Gastroesophageal sphincter (tissue), 4 donors: ENCODE data around the gene CSAG2. TPM values are rescaled to one million over a fixed set of nuclear protein-coding genes. Genes with fewer than 3 reads are reported as not detected.
"Not testable (repeated sequence)": the region's sequence is repeated elsewhere in the genome, so short reads cannot be mapped to it uniquely, and the experiment has no call there.

Experiments
- ATAC-seq: fragments of 150-250 bp; one replicate; pipeline ENCODE4 v1.9.1; 2016; ENCODE audit warnings: mild to moderate bottlenecking, moderate library complexity
- H3K27ac ChIP-seq, 4 donors: fragments of 200-600 bp; sonication (generic) in 3 of 4; 1 replicate in 3 of 4; 2 replicates in 1 of 4; pipeline ENCODE4 v1.5.1; 2016 to 2019
- H3K27me3 ChIP-seq: fragments of 200-600 bp; sonication (generic); one replicate; pipeline ENCODE4 v1.5.1; 2019
- H3K36me3 ChIP-seq, 2 donors: fragments of 200-600 bp; sonication (generic); one replicate each; pipeline ENCODE4 v1.5.1; 2019; ENCODE audit warnings: control low read depth in 1 of 2
- H3K4me1 ChIP-seq, 3 donors: fragments of 200-600 bp; sonication (generic); 1 replicate in 2 of 3; 2 replicates in 1 of 3; pipeline ENCODE4 v1.5.1; 2016 to 2019; ENCODE audit warnings: control low read depth in 2 of 3
- H3K4me3 ChIP-seq, 2 donors: fragments of 200-600 bp; sonication (generic); one replicate each; pipeline ENCODE4 v1.5.1; 2019; ENCODE audit warnings: mild to moderate bottlenecking in 1 of 2, moderate library complexity in 1 of 2
- H3K9me3 ChIP-seq, 3 donors: fragments of 200-600 bp; sonication (generic); one replicate each; pipeline ENCODE4 v1.5.1; 2017 to 2019; ENCODE audit warnings: control low read depth in 2 of 3
- EP300 ChIP-seq: sonication (generic); formaldehyde crosslinking; IDR thresholded peaks from one replicate; pipeline ENCODE4 v1.6.1; 2017; ENCODE audit warnings: antibody characterized with exemption, mild to moderate bottlenecking
- POLR2A ChIP-seq, 2 donors: fragments of 450-650 bp; IDR thresholded peaks; one replicate each; pipeline ENCODE4 v1.6.1; 2017; ENCODE audit warnings: antibody characterized with exemption in 2 of 2, mild to moderate bottlenecking in 2 of 2, moderate library complexity in 1 of 2
- POLR2AphosphoS5 ChIP-seq: sonication (generic); formaldehyde crosslinking; IDR thresholded peaks from one replicate; pipeline ENCODE4 v1.6.1; 2017; ENCODE audit warnings: antibody characterized with exemption
- WGBS, 2 donors: methylation state at CpG; one replicate each; pipeline ENCODE4 v1.1.5; 2018; ENCODE audit warnings: low coverage in 1 of 2; 5-methylcytosine and 5-hydroxymethylcytosine counted together
- total RNA-seq, 4 donors: library from RNA; depleted of rRNA; stranded (reverse); fragments of >200 nt; gene quantifications; one replicate each; pipeline ENCODE4 v1.1.0, GENCODE V29; 2016
- TF ChIP-seq, protein P1 (sequence below), 4 experiments: fragments of 200-600 bp in 2 of 4; fragments of 450-650 bp in 2 of 4; sonication (generic) in 1 of 4; IDR thresholded peaks; one replicate each; pipeline ENCODE4 v1.5.1; 2017 to 2019; ENCODE audit warnings: antibody characterized with exemption in 4 of 4, mild to moderate bottlenecking in 2 of 4, moderate library complexity in 2 of 4

The CSAG2 gene, protein sequence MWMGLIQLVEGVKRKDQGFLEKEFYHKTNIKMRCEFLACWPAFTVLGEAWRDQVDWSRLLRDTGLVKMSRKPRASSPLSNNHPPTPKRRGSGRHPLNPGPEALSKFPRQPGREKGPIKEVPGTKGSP
- not detected for total RNA-seq

- H3K27me3 ChIP-seq, H3K4me3 ChIP-seq, H3K27ac ChIP-seq, ATAC-seq, H3K36me3 ChIP-seq, H3K4me1 ChIP-seq, H3K9me3 ChIP-seq: not testable (repeated sequence)
- WGBS, 2 donors: no CpG with 5 or more reads among the region's 2 CpGs
Observed at GRCh38 chrX:152709173-152709572, at the start of gene CSAG2. TSS of gene CSAG2 (minus strand) at chrX:152709273. CDS start at chrX:152709112, 161 bp downstream.

- WGBS, 2 donors: no CpG with 5 or more reads among the region's 5 CpGs
- H3K4me3 ChIP-seq, H3K4me1 ChIP-seq, H3K36me3 ChIP-seq, H3K27ac ChIP-seq, H3K9me3 ChIP-seq, H3K27me3 ChIP-seq, ATAC-seq: not testable (repeated sequence)
Observed at GRCh38 chrX:152754871-152755270, 45.8 kb upstream of the CSAG2 start.

DNA sequence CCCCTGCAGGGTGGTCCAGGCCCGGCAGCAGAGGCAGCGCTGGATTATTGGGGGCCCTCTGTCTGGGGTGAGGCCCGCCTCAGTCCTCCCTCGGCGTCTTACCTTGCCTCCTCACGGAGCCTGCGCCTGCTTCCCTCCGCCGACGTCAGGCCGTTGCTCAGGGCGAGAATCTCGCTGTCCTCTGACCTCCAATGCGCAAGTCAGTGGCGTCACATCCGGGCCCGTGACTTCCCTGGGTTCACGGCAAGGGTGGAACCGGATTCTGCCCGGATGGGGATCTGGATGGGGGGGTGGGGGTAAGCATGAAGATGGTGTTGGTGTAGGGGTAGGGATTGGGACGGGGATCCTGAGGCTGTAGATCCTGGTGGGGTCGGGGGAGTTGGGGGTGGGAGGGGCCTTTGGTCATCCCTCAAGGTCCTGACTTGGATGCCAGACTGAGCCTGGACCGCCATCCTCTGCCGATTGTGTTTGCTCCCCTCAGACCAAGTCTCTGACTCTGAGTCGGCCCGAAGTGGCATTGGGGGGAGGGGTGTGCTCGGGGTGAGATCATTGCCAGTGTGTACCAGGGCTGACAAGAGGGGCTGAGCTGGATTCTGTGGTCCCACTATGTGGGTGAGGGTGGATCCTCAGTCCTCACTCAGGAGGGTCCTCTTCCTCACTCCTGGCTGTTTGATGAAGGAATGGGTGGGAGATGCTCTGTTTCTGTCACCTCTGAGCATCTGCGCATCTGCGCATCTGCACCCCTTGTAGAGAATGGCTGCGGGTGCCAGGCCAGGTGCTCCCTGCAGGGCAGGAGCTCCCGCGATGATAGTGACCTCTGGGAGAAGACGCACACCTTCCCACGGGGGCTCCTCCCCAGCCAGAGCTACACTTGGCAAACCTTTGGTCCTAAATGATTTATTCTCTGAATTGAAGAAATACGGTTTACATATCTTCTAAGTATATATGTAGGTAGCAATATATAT, 44.9 kb upstream of the CSAG2 start, which contains the start of gene MAGEA2:
Gene MAGEA2, minus strand, starts transcription at position 157 of the 965 bp plus-strand sequence. CDS start 2,479 bp downstream, outside the sequence.
- H3K9me3 ChIP-seq: not testable (repeated sequence)

GRCh38 chrX:152738560-152738959, 29.5 kb upstream of the CSAG2 start:
- no peak for ATAC-seq
- TF ChIP-seq POLR2AphosphoS5: no peak
- no peak for TF ChIP-seq EP300
- no peak for TF ChIP-seq POLR2A (IDR thresholded peaks at IDR 0.05)
- TF ChIP-seq, protein P1, sequence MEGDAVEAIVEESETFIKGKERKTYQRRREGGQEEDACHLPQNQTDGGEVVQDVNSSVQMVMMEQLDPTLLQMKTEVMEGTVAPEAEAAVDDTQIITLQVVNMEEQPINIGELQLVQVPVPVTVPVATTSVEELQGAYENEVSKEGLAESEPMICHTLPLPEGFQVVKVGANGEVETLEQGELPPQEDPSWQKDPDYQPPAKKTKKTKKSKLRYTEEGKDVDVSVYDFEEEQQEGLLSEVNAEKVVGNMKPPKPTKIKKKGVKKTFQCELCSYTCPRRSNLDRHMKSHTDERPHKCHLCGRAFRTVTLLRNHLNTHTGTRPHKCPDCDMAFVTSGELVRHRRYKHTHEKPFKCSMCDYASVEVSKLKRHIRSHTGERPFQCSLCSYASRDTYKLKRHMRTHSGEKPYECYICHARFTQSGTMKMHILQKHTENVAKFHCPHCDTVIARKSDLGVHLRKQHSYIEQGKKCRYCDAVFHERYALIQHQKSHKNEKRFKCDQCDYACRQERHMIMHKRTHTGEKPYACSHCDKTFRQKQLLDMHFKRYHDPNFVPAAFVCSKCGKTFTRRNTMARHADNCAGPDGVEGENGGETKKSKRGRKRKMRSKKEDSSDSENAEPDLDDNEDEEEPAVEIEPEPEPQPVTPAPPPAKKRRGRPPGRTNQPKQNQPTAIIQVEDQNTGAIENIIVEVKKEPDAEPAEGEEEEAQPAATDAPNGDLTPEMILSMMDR (IDR thresholded peaks at IDR 0.05): no peak
- Histone ChIP-seq H3K27me3 (no peaks in the 10 kb centered on the region), H3K36me3 (no peaks in the 10 kb centered on the region), H3K4me1 (no peaks in the 10 kb centered on the region), H3K4me3 (no peak overlapping the region), H3K27ac (no peak overlapping the region), H3K9me3 (no peaks in the 10 kb centered on the region)
- 70 to 89% methylated on average over 5 of the region's 5 CpGs for WGBS, 2 donors

More for the DNA sequence above, 44.9 kb upstream of the CSAG2 start, which contains the start of gene MAGEA2:
- not testable (repeated sequence) for H3K36me3 ChIP-seq, H3K27ac ChIP-seq, H3K27me3 ChIP-seq, H3K4me3 ChIP-seq, H3K4me1 ChIP-seq, ATAC-seq
- no CpG with 5 or more reads among the region's 35 CpGs for WGBS, 2 donors

DNA sequence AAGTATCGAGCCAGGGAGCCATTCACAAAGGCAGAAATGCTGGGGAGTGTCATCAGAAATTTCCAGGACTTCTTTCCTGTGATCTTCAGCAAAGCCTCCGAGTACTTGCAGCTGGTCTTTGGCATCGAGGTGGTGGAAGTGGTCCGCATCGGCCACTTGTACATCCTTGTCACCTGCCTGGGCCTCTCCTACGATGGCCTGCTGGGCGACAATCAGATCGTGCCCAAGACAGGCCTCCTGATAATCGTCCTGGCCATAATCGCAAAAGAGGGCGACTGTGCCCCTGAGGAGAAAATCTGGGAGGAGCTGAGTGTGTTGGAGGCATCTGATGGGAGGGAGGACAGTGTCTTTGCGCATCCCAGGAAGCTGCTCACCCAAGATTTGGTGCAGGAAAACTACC, 27.5 kb upstream of the CSAG2 start:
- no CpG with 5 or more reads among the region's 12 CpGs for WGBS, 2 donors
- not testable (repeated sequence) for H3K36me3 ChIP-seq, H3K9me3 ChIP-seq, H3K4me1 ChIP-seq, ATAC-seq, H3K27me3 ChIP-seq, H3K4me3 ChIP-seq, H3K27ac ChIP-seq

DNA sequence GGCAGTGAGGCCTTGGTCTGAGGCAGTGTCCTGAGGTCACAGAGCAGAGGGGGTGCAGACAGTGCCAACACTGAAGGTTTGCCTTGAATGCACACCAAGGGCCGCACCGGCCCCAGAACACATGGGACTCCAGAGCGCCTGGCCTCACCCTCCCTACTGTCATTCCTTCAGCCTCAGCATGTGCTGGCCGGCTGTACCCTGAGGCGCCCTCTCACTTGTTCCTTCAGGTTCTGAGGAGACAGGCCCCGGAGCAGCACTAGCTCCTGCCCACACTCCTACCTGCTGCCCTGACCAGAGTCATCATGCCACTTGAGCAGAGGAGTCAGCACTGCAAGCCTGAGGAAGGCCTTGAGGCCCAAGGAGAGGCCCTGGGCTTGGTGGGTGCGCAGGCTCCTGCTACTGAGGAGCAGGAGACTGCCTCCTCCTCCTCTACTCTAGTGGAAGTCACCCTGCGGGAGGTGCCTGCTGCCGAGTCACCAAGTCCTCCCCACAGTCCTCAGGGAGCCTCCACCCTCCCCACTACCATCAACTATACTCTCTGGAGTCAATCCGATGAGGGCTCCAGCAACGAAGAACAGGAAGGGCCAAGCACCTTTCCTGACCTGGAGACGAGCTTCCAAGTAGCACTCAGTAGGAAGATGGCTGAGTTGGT, 26.9 kb upstream of the CSAG2 start:
- no peaks in the 10 kb centered on the region for H3K9me3 ChIP-seq
- TF ChIP-seq POLR2AphosphoS5: no peak
- TF ChIP-seq EP300: no peak
- TF ChIP-seq, protein P1 (IDR thresholded peaks at IDR 0.05): no peak
- TF ChIP-seq POLR2A (IDR thresholded peaks at IDR 0.05): no peak
- no peaks in the 10 kb centered on the region for H3K36me3 ChIP-seq
- H3K4me3 ChIP-seq: no peak overlapping the region
- no CpG with 5 or more reads among the region's 12 CpGs for WGBS, 2 donors
- no peaks in the 10 kb centered on the region for H3K27me3 ChIP-seq
- H3K4me1 ChIP-seq: no peaks in the 10 kb centered on the region
- ATAC-seq: no peak
- H3K27ac ChIP-seq: no peak overlapping the region
